ENCODE measurements around the gene RPL22L1.
"Not testable (repeated sequence)": the region's sequence is repeated elsewhere in the genome, so short reads cannot be mapped to it uniquely, and the experiment has no call there.

RPL22L1 gene

GRCh38 chr3:170878688-170879087 lies 8.7 kb upstream of the RPL22L1 start:
- DNase-seq (ENCODE audit: low spot score): not testable (repeated sequence)

GRCh38 chr3:170877311-170877710 lies 7.3 kb upstream of the RPL22L1 start:
- not testable (repeated sequence) for DNase-seq (ENCODE audit: low spot score)

DNA sequence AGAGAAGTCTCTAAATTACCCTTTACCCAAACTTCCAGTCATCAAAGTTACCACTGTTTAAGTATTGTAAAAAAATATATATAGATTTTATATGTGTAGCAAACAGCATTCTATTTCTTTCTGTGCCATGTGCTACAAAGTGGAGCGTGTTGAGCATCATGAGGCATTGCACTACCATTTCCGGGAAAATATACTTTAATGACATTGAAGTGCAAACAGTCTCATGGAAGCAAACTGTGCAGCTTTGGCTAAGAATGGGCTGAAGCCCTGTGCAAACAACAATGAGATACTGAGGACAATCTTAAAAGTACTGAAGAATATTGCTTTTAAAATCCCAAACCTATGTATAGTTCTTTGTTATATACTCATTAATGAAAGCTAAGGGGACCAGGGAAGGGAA lies 6.5 kb upstream of the RPL22L1 start:
- DNase-seq (ENCODE audit: low spot score): no peak

DNA sequence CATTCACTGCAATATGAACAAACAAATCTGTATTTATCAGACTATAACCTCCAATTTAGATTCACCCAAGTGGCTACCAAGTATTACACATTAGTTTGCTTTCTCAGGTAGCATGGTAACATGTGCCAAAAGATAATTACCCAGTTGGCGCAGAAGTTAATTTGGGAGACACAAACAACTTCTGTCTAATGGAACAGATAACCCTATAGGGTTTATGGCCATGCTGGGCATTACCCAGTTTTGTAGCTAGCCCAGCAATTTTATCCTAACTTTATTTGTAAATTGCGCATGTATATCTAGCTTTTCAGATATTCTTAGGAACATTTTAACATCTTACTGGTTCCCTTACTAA lies 780 bp downstream of the RPL22L1 start:
- DNase-seq (ENCODE audit: low spot score): no peak

DNA sequence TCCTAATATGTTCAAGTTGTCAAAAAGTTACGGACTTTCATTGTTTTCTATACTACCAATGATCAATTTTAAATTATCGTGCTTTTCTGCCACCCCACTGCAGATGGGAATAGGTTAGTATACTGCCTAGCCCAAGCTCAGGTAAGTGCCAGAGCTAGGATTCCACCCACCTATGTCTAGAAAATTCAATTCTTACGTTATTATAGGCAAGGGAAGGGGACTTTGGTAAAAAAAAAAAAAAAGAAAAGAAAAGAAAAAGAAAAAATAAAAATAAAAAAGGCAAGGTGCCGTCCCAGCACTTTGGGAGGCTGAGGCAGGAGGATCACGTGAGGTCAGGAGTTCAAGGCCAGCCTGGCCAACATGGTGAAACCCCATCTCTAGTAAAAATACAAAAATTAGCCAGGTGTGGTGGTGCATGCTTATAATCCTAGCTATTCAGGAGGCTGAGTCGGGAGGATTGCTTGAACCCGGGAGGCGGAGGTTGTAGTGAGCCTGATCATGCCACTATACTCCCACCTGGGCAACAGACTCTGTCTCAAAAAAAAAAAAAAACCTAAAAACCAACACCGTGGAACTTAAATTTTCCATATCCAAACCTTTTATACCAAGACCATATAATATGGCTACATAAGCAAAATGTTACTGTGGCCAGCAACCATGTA lies 1.3 kb downstream of the RPL22L1 start:
- no peak for DNase-seq (ENCODE audit: low spot score)

- DNase-seq (ENCODE audit: low spot score): no peak
Measured at GRCh38 chr3:170867143-170867937, 2.7 kb downstream of the RPL22L1 start.

- DNase-seq (ENCODE audit: low spot score): no peak
Measured at GRCh38 chr3:170866499-170866898, 3.5 kb downstream of the RPL22L1 start.

DNA sequence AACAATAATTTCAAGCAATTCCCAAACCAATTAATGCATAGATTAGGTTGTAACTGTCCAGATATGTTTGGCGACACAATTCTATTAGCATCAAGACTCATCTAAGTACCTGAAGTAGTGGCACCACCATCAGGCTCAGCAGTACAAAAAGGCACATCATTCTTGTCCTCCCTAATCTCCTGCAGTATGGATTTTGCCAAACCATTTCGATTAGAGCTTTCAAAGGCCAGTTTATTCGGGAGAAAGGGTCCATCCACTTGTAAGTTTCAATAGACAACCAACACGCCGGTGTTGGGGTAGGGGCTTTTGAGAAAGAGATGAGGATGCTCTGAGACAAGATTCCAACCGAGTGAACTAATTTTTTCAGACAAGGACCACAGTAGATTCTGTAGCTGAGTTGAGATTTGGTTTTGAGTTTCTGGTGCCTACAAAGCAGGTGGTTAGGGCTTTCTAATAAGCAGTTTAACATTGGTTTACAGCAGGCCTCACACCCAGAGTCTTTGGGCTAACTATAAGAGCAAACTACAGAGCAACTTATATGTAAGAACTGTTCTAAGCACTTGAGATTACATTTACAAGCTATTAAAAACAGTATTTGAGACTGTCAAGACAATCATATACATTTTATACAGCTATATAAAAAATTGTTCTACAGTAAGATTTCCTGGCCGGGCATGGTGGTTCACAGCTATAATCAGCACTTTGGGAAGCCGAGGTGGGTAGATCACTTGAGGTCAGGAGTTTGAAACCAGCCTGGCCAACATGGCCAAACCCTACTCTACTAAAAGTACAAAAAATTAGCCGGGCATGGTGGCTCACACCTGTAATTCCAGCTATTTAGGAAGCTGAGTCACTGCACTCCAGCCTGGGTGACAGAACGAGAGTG lies 4.5 kb downstream of the RPL22L1 start:
- DNase-seq (ENCODE audit: low spot score): no peak

DNA sequence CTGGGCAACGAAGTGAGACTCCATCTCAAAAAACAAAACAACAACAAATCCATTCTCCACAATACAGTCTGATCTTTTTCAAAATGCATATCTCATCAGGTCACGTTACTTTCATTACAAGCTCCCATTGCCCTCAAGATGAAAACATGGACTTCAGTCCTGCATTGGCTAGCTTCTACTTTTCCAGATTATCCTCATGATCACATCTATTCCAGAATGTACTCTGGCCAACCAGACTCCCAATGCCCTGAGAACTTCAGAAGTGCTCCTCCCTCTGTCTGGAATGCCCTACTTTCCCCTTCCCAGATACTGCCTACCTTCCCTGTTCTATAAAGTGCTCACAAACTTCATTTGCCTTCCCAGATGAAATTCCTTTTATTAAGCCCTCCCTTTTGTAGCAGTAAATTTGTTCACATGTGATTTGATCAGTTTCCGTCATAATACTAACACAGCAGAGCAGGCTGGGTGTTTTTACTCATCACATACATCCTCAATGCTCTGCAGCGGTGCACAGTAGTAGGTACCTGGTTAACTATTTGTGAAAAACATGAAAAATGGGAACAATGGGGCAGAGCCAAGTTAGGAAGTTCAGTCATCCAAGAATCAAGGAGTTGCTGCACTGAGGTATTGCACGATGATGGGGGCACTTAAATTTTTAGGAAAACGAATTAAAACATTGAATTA lies 5.3 kb downstream of the RPL22L1 start:
- DNase-seq (ENCODE audit: low spot score): no peak

DNA sequence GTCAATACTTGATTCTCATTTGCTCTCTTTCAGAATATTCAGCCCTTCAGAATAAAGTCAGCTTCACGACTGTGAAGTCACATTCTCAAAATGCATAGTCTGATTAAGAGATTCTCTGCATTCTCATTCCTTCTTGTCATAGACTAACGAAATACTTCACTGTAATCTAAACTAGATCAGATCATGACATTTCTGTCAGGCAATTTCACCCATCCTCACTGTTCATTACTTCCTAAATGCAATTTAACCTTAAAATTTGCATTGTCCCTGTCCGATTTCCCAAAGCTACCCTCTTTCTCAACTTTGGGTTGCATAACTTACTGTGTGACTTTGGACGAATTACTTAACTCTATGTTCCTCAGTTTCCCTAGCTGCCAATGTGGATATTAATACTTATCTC lies 6.2 kb downstream of the RPL22L1 start:
- no peak for DNase-seq (ENCODE audit: low spot score)

- peak; percentile 24 for DNase-seq (ENCODE audit: low spot score)
Measured at GRCh38 chr3:170862618-170863374, 7.2 kb downstream of the RPL22L1 start.

DNA sequence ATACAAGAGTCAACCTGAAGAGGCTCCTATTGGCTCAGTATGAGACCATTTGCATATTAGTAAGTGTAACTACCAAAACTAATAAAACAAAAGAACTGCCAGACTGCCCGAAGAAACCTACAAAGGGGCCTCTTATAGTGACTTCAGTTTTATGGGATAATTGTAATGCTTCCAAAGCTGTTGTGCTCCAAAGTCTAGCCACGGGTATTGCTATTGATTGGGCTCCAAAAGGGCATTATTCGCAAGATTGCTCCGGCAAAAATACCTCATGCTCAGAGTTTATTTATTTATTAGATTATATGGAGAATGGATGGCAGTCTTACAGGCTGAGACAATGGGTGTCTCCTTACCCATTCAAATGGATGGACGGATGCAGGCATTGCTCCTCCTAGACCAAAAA lies 11.4 kb downstream of the RPL22L1 start:
- no peak for DNase-seq (ENCODE audit: low spot score)

DNA sequence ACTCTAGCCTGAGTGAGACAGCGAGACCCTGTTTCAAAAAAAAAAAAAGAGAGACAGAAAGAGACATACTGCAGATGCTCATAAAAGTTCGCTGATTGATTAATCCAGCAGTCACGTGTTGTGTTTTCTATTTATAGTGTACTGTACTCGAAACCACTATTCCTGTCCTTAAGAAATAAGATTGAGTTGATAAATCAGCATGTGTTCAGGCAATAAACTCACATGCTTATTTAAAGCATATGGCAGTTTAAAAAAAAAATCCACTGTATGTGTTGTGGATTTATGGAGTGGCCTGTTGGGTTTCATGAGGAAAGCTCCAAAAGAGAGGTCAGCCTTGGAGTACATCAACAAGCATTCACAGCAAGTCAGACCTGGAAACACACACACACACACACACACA lies 17.7 kb downstream of the RPL22L1 start:
- no peak for DNase-seq (ENCODE audit: low spot score)

GRCh38 chr3:170848292-170848917 lies 21.6 kb downstream of the RPL22L1 start:
- peak; percentile 13 for DNase-seq (ENCODE audit: low spot score)

- no peak for DNase-seq (ENCODE audit: low spot score)
Measured at GRCh38 chr3:170844377-170844776, 25.6 kb downstream of the RPL22L1 start.

DNA sequence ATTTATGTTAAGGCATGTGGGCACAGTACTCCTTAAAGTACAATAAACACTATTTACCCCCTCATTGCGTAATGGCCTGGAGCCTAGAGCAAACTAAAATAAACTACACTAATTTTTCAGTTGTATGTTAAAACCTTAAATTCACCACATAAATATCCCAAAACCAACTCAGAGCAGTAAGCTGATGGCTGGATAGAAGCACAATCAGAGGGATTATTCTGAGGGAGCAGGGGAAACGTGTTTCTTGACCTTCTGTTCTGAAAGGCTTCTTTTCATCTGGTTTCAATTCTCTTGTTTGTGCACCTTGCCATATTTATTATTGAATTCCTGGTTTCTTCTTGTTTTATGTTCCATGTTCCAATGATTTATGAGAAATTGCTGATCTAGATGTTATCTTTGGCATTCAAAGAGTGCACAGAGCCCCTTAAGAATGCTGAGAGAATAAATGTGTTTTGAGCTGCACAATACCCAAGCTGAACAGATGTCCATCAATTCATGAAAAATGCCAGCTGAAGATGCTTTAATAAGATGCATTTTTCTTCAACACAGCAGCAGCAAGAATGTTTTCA lies 29.6 kb downstream of the RPL22L1 start:
- DNase-seq (ENCODE audit: low spot score): no peak

GRCh38 chr3:170839518-170840100 lies 30.4 kb downstream of the RPL22L1 start:
- DNase-seq (ENCODE audit: low spot score): no peak

- no peak for DNase-seq (ENCODE audit: low spot score)
Measured at GRCh38 chr3:170836491-170836890, 33.5 kb downstream of the RPL22L1 start.

GRCh38 chr3:170835336-170835735 lies 34.7 kb downstream of the RPL22L1 start:
- DNase-seq (ENCODE audit: low spot score): no peak

GRCh38 chr3:170830580-170830979 lies 39.4 kb downstream of the RPL22L1 start:
- DNase-seq (ENCODE audit: low spot score): no peak

Measured in hepatic stellate cell (primary cell).